ENCODE results near the gene DNPEP. TPM values are rescaled to one million over a fixed set of nuclear protein-coding genes. Genes with fewer than 3 reads are reported as not detected.

Gene DNPEP
- total and polyA plus RNA-seq, 2 of the 8 experiments (the other 6 are each of a cell fraction or from before 2014, with no cell fraction given): 59.8 to 109 TPM

- H4K8ac ChIP-seq (ENCODE audit: extremely low read depth, insufficient read depth, low read length): no peak overlapping the region
- H3K9me3 ChIP-seq (ENCODE audit: insufficient read depth in 2 of 2, low read depth in 1 of 2, low read length in 1 of 2): no peaks in the 10 kb centered on the region
- no peak overlapping the region for H3K9ac ChIP-seq (replicated peaks in 1 of 4; ENCODE audit: extremely low read depth in 1 of 4, low read depth in 3 of 4, low read length in 3 of 4)
- no peak overlapping the region for H3K23ac ChIP-seq (ENCODE audit: insufficient read length)
- H3K56ac ChIP-seq (replicated peaks; ENCODE audit: insufficient read length, low read depth, low read length): no peak overlapping the region
- no peaks in the 10 kb centered on the region for H3K4me1 ChIP-seq (replicated peaks in 1 of 4; ENCODE audit: control insufficient read depth in 3 of 4, insufficient read depth in 4 of 4, low read length in 3 of 4)
- no peak overlapping the region for H4K5ac ChIP-seq (ENCODE audit: insufficient read length, low read depth, low read length)
- no peak overlapping the region for H2BK5ac ChIP-seq (ENCODE audit: low read depth, low read length)
- no peaks in the 10 kb centered on the region for H4K20me1 ChIP-seq (replicated peaks in 1 of 2; ENCODE audit: control insufficient read depth in 1 of 2, insufficient read depth in 2 of 2, low read length in 2 of 2)
- H2BK12ac ChIP-seq (ENCODE audit: low read depth, low read length): no peak overlapping the region
- H2BK15ac ChIP-seq (ENCODE audit: low read length): no peak overlapping the region
- H3K27ac ChIP-seq (ENCODE audit: low read depth, low read length): no peak overlapping the region
- H3K79me1 ChIP-seq (ENCODE audit: low read depth, low read length): no peaks in the 10 kb centered on the region
- no peaks in the 10 kb centered on the region for H3K79me2 ChIP-seq (ENCODE audit: control insufficient read depth in 1 of 2, insufficient read depth in 2 of 2, low read length in 2 of 2)
- FAIRE-seq (no peak), DNase-seq (ENCODE audit: low read depth in 1 of 2, low spot score in 2 of 2) (no peak)
- H3K4ac ChIP-seq (replicated peaks; ENCODE audit: insufficient read length, low read depth, low read length): no peak overlapping the region
- TF ChIP-seq CREB1 (IDR thresholded peaks at IDR 0.05): no peak
- no peak for TF ChIP-seq BRCA1 (IDR thresholded peaks at IDR 0.05; ENCODE audit: low read depth, low read length)
- TF ChIP-seq TCF12 (IDR thresholded peaks at IDR 0.05; ENCODE audit: low read depth, low read length): no peak
- H3K14ac ChIP-seq (ENCODE audit: insufficient read length): no peak overlapping the region
- H2BK120ac ChIP-seq (replicated peaks; ENCODE audit: low read depth, low read length): no peak overlapping the region
- no peak overlapping the region for H4K91ac ChIP-seq (replicated peaks; ENCODE audit: insufficient read length, low read length)
- CTCF ChIA-PET (ENCODE audit: partially characterized antibody): interaction anchor here (0.7 to 1.5 kb wide), 5 partner anchors 30 to 149 kb away, joined by 3 to 4 read pairs (median 4); partner anchors contain the start of gene CNPPD1
- no peak overlapping the region for H3K18ac ChIP-seq (ENCODE audit: extremely low read depth, low read length)
- H2AFZ ChIP-seq (ENCODE audit: low read length): no peak overlapping the region
- no peaks in the 10 kb centered on the region for H3K23me2 ChIP-seq (ENCODE audit: low read depth, low read length)
- peaks cover 0 to 6% (median 2%) of the 10 kb centered on the region in 4 experiments; a peak in 4 of 7 replicates for H3K27me3 ChIP-seq (replicated peaks in 1 of 4; ENCODE audit: control insufficient read depth in 3 of 4, extremely low read depth in 1 of 4, insufficient read depth in 3 of 4, low read length in 3 of 4)
- H2AK5ac ChIP-seq (ENCODE audit: low read depth, low read length): no peak overlapping the region
- H3K4me2 ChIP-seq (ENCODE audit: insufficient read depth in 1 of 2, low read depth in 2 of 2, low read length in 2 of 2): no peak overlapping the region
- no peaks in the 10 kb centered on the region for H3K36me3 ChIP-seq (ENCODE audit: control insufficient read depth in 2 of 4, insufficient read depth in 4 of 4, low read length in 3 of 4)
- 83% methylated on average over 4 of the region's 4 CpGs; no CpG with 5 or more reads in 1 of the 2 experiments for WGBS, 2 experiments (ENCODE audit: extremely low coverage in 1 of 2, insufficient coverage in 1 of 2, insufficient read length in 1 of 2, insufficient replicate concordance in 2 of 2, low coverage in 1 of 2, low lambda C conversion rate in 2 of 2, missing lambda C conversion rate in 1 of 2)
- POLR2A ChIA-PET (ENCODE audit: partially characterized antibody): no interaction called here
- no peak overlapping the region for H3K4me3 ChIP-seq (ENCODE audit: extremely low read depth in 1 of 4, insufficient read depth in 2 of 4, low read depth in 3 of 4, low read length in 4 of 4)
- H2BK20ac ChIP-seq (ENCODE audit: low read length): no peak overlapping the region
Observed at GRCh38 chr2:219325136-219325535, 62.6 kb downstream of the DNPEP start.

All from H1 (cell line).